Measurements from ENCODE around the gene DUSP7.

DUSP7 gene

DNA sequence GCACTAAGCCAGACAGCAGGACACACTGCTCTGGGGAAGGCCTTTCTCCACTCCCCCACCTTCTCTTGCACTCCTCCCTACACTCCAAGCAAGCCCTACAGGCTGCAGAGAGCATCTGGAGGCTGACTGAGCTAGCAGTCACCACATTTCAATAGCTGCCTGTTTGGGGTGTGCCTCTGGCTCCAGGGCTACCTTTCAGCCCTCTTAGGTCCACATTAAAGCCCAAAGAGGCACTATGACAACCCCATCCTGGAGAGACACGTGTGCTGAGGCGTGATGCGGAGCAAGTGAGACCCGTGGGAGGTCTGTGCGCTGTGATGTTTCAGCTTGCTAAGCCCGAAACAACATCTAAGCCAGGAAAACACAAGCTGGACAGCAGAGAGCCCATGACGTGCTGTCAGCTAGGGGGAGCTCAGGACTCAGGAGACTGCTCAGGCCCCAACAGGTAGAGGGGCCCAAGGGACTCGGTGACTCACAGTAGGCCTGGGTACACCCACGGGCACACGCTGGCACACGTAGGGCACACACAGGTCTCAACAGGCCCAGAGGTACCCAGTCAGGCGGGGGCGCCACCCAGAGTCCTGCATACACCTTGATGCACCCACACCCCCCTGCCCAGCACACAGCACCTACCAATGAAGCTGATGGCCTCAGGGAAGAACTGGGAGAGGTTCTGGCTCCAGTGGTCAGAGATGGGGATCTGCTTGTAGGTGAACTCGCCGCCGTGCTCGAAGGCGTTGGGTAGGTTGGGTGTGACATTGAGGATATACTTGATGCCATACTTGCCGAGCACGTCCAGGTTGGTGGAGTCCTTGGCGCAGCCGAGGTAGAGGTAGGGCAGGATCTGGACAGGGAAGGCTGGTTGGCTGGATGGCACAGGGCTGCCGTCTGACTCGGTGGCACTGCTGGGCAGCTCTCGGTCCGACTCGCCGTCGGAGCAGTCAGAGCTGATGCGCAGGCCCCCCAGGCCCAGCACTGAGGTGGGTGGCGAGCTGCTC, 2.8 kb downstream of the DUSP7 start:
- Histone ChIP-seq H3K9ac (ENCODE audit: low read length in 2 of 2) (peak overlapping the region; percentile 13 to 16), H3K27ac (ENCODE audit: low read length) (peak overlapping the region; percentile 71), H3K4me3 (ENCODE audit: low read length in 2 of 2) (peak overlapping the region; percentile 0 to 82), H3K36me3 (ENCODE audit: control insufficient read depth in 2 of 2, insufficient read depth in 2 of 2, low read length in 2 of 2) (peaks cover 28% of the 10 kb centered on the region in 2 donors), H3K9me3 (ENCODE audit: control insufficient read depth in 2 of 2, low read length in 2 of 2) (no peaks in the 10 kb centered on the region), H3K27me3 (ENCODE audit: control insufficient read depth in 1 of 2, insufficient read depth in 2 of 2, low read length in 2 of 2) (no peaks in the 10 kb centered on the region), H3K4me1 (ENCODE audit: control insufficient read depth, insufficient read depth, low read length) (peaks cover 63% of the 10 kb centered on the region)

DNA sequence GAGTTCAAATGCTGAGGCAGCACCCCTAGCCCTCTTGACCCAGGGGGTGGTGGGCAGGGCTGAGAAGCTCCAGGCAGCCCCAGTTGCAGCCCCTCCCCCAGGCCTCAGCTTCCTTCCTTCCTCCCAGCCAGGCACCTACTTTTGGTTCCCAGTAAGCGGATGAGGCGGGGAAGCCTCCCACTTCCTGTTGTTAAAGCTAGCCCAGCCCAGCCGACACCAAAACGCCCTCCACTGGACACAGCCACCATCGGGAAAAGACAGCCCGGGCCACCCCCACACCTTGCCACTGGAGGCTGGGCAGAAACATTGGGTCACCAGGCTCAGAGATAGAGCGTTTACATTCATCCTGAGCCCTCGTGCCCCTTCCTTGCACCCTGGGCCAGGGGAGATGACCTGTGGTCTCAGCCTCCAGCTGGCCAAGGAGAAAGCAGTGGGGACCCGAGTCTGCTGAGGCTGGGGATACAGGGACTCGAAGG, 3.5 kb downstream of the DUSP7 start:
- peaks cover 28% of the 10 kb centered on the region in 2 donors for H3K36me3 ChIP-seq (ENCODE audit: control insufficient read depth in 2 of 2, insufficient read depth in 2 of 2, low read length in 2 of 2)

GRCh38 chr3:52051444-52051843, 4.9 kb downstream of the DUSP7 start:
- Histone ChIP-seq H3K27me3 (ENCODE audit: control insufficient read depth in 1 of 2, insufficient read depth in 2 of 2, low read length in 2 of 2) (no peaks in the 10 kb centered on the region), H3K9me3 (ENCODE audit: control insufficient read depth in 2 of 2, low read length in 2 of 2) (no peaks in the 10 kb centered on the region), H3K9ac (ENCODE audit: low read length in 2 of 2) (no peak overlapping the region), H3K27ac (ENCODE audit: low read length) (peak overlapping the region; percentile 71), H3K4me3 (ENCODE audit: low read length in 2 of 2) (no peak overlapping the region), H3K4me1 (ENCODE audit: control insufficient read depth, insufficient read depth, low read length) (peaks cover 56% of the 10 kb centered on the region), H3K36me3 (ENCODE audit: control insufficient read depth in 2 of 2, insufficient read depth in 2 of 2, low read length in 2 of 2) (peaks cover 28% of the 10 kb centered on the region in 2 donors)

More for the DNA sequence above, 3.5 kb downstream of the DUSP7 start:
- Histone ChIP-seq H3K9ac (ENCODE audit: low read length in 2 of 2) (peak overlapping the region; percentile 47 to 48), H3K27me3 (ENCODE audit: control insufficient read depth in 1 of 2, insufficient read depth in 2 of 2, low read length in 2 of 2) (no peaks in the 10 kb centered on the region), H3K27ac (ENCODE audit: low read length) (peak overlapping the region; percentile 71), H3K4me3 (ENCODE audit: low read length in 2 of 2) (peak overlapping the region; percentile 40 to 55), H3K9me3 (ENCODE audit: control insufficient read depth in 2 of 2, low read length in 2 of 2) (no peaks in the 10 kb centered on the region), H3K4me1 (ENCODE audit: control insufficient read depth, insufficient read depth, low read length) (peaks cover 60% of the 10 kb centered on the region)

DNA sequence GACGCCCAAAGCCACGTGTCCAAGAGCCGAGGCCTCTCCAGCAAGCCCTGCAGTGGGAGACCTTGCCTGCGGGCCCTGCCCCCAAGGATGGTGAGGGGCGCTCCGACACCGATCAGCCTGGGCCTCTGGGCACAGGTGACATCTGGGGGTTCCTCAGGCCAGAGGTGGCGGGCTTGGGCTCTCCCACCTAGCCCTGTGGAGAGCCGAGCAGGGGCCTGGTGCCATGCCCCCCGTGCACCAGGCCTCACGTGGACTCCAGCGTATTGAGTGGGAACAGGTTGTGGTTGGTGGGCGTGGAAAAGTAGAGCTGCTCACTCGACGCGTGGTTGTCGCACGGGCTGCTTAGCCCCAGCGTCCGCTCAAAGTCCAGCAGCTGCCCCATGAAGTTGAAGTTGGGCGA, 5.8 kb downstream of the DUSP7 start:
- no peak overlapping the region for H3K27ac ChIP-seq (ENCODE audit: low read length)
- peaks cover 28% of the 10 kb centered on the region in 2 donors for H3K36me3 ChIP-seq (ENCODE audit: control insufficient read depth in 2 of 2, insufficient read depth in 2 of 2, low read length in 2 of 2)
- H3K9ac ChIP-seq (ENCODE audit: low read length in 2 of 2): no peak overlapping the region
- H3K27me3 ChIP-seq (ENCODE audit: control insufficient read depth in 1 of 2, insufficient read depth in 2 of 2, low read length in 2 of 2): no peaks in the 10 kb centered on the region
- H3K4me1 ChIP-seq (ENCODE audit: control insufficient read depth, insufficient read depth, low read length): peaks cover 52% of the 10 kb centered on the region
- H3K4me3 ChIP-seq (ENCODE audit: low read length in 2 of 2): no peak overlapping the region
- no peaks in the 10 kb centered on the region for H3K9me3 ChIP-seq (ENCODE audit: control insufficient read depth in 2 of 2, low read length in 2 of 2)

DNA sequence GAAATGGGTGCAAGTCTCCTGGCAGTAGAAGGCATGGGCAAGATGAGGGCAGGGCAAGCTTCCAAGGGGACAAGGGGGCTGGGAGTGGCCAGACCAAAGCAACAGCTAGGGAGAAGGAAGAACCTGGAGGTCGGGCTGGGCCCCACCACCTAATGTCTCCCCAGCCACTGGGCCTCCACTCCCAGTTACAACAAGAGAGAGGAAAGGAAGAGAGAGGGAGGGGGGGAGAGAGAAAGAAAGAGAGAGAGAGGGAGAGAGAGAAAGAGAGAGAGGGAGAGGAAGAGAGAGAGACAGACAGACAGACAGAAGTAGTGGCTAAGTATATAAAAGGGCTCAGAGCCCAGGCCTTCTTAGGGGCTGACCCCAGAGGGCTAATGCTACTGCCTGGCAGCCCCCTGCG, 6.9 kb downstream of the DUSP7 start:
- Histone ChIP-seq H3K4me1 (ENCODE audit: control insufficient read depth, insufficient read depth, low read length) (peaks cover 45% of the 10 kb centered on the region), H3K27me3 (ENCODE audit: control insufficient read depth in 1 of 2, insufficient read depth in 2 of 2, low read length in 2 of 2) (no peaks in the 10 kb centered on the region), H3K9ac (ENCODE audit: low read length in 2 of 2) (no peak overlapping the region), H3K36me3 (ENCODE audit: control insufficient read depth in 2 of 2, insufficient read depth in 2 of 2, low read length in 2 of 2) (peaks cover 28% of the 10 kb centered on the region in 2 donors), H3K9me3 (ENCODE audit: control insufficient read depth in 2 of 2, low read length in 2 of 2) (no peaks in the 10 kb centered on the region), H3K4me3 (ENCODE audit: low read length in 2 of 2) (no peak overlapping the region), H3K27ac (ENCODE audit: low read length) (no peak overlapping the region)

DNA sequence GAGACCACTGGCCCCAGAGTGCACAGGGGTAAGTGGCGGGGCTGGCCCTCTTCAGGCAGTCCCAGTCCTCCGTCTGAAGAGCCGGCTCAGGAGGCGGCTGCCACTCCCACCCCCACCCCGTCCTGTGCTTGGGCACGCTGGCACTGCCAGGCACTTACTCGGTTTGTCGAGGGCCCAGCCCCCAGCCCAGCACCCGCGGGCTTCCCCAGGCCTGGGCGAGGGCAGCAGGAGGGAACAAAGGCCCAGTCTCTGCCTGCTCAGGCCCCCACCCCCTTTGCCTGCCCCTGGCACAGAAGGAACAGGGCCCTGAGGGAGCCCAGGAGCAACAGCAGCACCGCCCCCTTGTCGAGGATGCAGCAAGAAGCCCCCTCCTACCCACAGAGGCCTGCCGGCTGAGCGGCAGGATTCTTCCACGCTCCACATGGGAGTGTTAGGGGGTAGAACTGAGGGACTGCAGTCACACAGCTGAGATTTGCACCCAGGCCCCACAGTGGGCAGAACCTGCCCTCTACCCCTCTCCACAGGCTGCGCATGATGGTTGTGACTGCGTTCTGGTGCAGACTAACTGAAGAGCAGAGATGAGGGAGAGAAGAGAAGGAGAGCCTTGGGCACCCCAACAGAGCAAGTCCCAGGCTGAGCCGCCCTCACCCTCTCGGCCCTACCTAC, 8.9 kb downstream of the DUSP7 start:
- Histone ChIP-seq H3K27me3 (ENCODE audit: control insufficient read depth in 1 of 2, insufficient read depth in 2 of 2, low read length in 2 of 2) (no peaks in the 10 kb centered on the region), H3K9me3 (ENCODE audit: control insufficient read depth in 2 of 2, low read length in 2 of 2) (no peaks in the 10 kb centered on the region), H3K4me3 (ENCODE audit: low read length in 2 of 2) (no peak overlapping the region), H3K27ac (ENCODE audit: low read length) (no peak overlapping the region), H3K36me3 (ENCODE audit: control insufficient read depth in 2 of 2, insufficient read depth in 2 of 2, low read length in 2 of 2) (peaks cover 22 to 24% of the 10 kb centered on the region in 2 donors), H3K4me1 (ENCODE audit: control insufficient read depth, insufficient read depth, low read length) (peaks cover 28% of the 10 kb centered on the region), H3K9ac (ENCODE audit: low read length in 2 of 2) (no peak overlapping the region)

DNA sequence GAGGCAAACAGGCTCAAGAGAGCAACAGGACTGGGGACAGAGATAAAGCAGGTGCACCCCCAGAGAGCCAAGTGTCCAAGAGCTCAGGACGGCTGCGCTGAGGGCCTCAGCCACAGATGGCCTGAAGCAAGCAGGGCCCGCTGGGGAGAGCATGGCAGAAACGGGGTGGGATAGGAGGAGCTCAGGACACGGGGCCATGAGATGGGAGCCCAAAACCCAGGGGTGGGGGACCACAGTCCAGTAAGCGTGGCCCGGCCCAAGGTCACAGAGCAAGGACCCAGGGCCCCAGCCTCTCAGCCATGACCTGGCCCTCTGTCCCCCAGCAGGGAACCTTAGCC, 9.5 kb downstream of the DUSP7 start:
- Histone ChIP-seq H3K4me3 (ENCODE audit: low read length in 2 of 2) (no peak overlapping the region), H3K9ac (ENCODE audit: low read length in 2 of 2) (no peak overlapping the region), H3K27ac (ENCODE audit: low read length) (no peak overlapping the region), H3K4me1 (ENCODE audit: control insufficient read depth, insufficient read depth, low read length) (peaks cover 22% of the 10 kb centered on the region), H3K9me3 (ENCODE audit: control insufficient read depth in 2 of 2, low read length in 2 of 2) (no peaks in the 10 kb centered on the region), H3K36me3 (ENCODE audit: control insufficient read depth in 2 of 2, insufficient read depth in 2 of 2, low read length in 2 of 2) (peaks cover 22 to 24% of the 10 kb centered on the region in 2 donors), H3K27me3 (ENCODE audit: control insufficient read depth in 1 of 2, insufficient read depth in 2 of 2, low read length in 2 of 2) (no peaks in the 10 kb centered on the region)

DNA sequence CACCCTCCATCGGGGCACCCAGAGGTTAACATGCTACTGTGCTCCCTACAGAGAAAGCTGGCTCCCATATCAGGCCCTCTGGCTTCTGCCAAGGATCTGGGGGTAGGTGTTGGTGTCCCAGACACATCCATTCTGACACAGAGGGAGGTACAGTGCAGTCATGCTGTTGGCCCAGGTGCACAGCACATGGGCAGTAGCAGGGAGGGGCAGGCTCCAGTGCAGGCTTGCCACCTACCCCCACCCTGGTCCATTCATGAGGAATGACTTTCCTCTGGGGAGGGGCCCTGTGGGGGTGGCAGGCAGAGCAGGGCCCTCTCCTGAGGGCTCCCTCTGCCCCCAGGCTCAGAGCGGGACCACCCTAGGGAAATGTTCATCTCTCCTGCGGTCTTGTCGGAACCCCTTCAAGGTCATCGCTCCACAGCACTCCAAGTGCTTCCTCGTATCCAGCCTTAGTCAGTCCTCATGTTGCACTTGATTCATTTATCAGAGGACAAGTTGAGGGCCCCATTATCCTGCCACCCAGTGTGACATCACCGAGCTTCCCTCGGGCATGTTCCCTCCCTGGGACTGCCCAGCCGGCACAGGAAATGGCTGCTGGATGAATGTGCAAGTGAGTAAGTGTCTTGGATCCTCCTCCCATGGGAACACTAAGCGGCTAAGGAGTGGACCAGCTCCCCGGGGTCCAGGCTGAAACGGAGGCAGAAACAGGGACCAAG, 10.0 kb downstream of the DUSP7 start:
- peaks cover 20 to 21% of the 10 kb centered on the region in 2 donors for H3K36me3 ChIP-seq (ENCODE audit: control insufficient read depth in 2 of 2, insufficient read depth in 2 of 2, low read length in 2 of 2)
- no peaks in the 10 kb centered on the region for H3K27me3 ChIP-seq (ENCODE audit: control insufficient read depth in 1 of 2, insufficient read depth in 2 of 2, low read length in 2 of 2)
- peaks cover 20% of the 10 kb centered on the region for H3K4me1 ChIP-seq (ENCODE audit: control insufficient read depth, insufficient read depth, low read length)
- H3K9ac ChIP-seq (ENCODE audit: low read length in 2 of 2): no peak overlapping the region
- H3K9me3 ChIP-seq (ENCODE audit: control insufficient read depth in 2 of 2, low read length in 2 of 2): no peaks in the 10 kb centered on the region
- H3K27ac ChIP-seq (ENCODE audit: low read length): no peak overlapping the region
- H3K4me3 ChIP-seq (ENCODE audit: low read length in 2 of 2): no peak overlapping the region

DNA sequence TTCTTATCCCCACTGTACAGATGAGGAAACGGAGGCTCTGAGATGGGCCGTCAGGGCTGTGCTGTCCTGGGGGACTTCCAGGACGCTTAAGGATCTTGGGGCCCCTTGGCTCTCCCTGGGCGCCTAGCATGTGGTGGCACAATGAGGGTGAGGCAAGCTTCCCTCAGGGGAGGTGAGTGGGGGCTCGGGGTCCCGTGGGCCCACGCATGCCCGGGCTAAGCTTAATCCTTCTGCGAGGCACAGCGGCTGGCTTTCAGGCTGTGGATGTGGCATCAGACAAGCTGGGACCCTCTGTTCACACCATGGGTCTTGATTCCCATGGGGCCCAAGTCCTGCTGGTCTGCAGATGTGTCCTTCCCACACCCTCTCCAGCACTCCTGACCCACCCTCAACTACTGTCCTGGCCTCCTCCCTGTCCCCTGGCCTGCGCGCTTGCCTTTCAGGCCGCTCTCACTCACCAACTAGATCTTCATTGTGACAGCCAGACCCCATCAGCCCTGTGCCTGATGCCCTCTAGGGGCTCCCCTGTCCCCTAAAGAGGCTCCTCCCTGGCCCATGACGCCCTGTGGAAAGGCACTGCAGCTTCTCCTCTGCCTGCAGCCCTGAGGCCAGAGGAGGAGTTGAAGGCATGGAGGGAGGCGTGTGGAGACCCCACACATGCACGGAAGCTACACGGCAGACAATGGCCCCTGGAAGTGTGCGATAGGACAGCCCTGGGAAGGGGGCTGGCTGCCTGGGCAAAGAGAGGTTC, 11.3 kb downstream of the DUSP7 start:
- Histone ChIP-seq H3K27ac (ENCODE audit: low read length) (no peak overlapping the region), H3K9ac (ENCODE audit: low read length in 2 of 2) (no peak overlapping the region), H3K9me3 (ENCODE audit: control insufficient read depth in 2 of 2, low read length in 2 of 2) (no peaks in the 10 kb centered on the region), H3K4me3 (ENCODE audit: low read length in 2 of 2) (no peak overlapping the region), H3K27me3 (ENCODE audit: control insufficient read depth in 1 of 2, insufficient read depth in 2 of 2, low read length in 2 of 2) (no peaks in the 10 kb centered on the region), H3K36me3 (ENCODE audit: control insufficient read depth in 2 of 2, insufficient read depth in 2 of 2, low read length in 2 of 2) (peaks cover 7 to 10% of the 10 kb centered on the region in 2 donors), H3K4me1 (ENCODE audit: control insufficient read depth, insufficient read depth, low read length) (peaks cover 12% of the 10 kb centered on the region)

DNA sequence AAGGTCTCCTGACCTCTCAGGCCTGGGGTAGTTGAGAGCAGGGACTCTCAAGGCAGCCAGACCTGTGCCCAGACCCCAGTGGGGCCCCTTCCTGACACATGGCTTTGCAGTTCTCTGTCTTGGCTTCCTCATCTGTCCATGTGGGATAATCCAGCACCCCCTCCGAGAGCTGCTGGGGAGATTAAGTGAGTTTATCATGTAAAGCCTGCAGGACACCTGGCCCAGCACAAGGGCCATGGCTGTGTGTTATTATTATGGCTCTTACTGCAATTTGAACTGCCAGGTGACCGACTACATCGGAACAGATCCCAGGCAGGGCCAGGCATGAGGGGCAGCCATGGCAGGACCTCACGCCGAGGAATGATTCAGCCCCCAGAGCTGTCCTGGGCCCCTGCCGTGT, 12.6 kb downstream of the DUSP7 start:
- no peak overlapping the region for H3K9ac ChIP-seq (ENCODE audit: low read length in 2 of 2)
- no peaks in the 10 kb centered on the region for H3K27me3 ChIP-seq (ENCODE audit: control insufficient read depth in 1 of 2, insufficient read depth in 2 of 2, low read length in 2 of 2)
- H3K4me3 ChIP-seq (ENCODE audit: low read length in 2 of 2): no peak overlapping the region
- H3K9me3 ChIP-seq (ENCODE audit: control insufficient read depth in 2 of 2, low read length in 2 of 2): no peaks in the 10 kb centered on the region
- peaks cover 12% of the 10 kb centered on the region for H3K4me1 ChIP-seq (ENCODE audit: control insufficient read depth, insufficient read depth, low read length)
- H3K27ac ChIP-seq (ENCODE audit: low read length): no peak overlapping the region
- no peaks in the 10 kb centered on the region for H3K36me3 ChIP-seq (ENCODE audit: control insufficient read depth in 2 of 2, insufficient read depth in 2 of 2, low read length in 2 of 2)
